CD14-positive monocyte (primary cell): ENCODE measurements around the gene EDIL3. TPM values are rescaled to one million over a fixed set of nuclear protein-coding genes. Genes with fewer than 3 reads are reported as not detected.

Source experiments
- DNase-seq, 3 donors: peaks; one replicate each; pipeline ENCODE4 v3.0.0-alpha.2; 2011 to 2022
- H2AFZ ChIP-seq: 2 replicates; pipeline ENCODE4 v1.6.0; 2012; ENCODE audit warnings: mild to moderate bottlenecking, low read depth, low read length, inconsistent platforms; ENCODE audit not compliant: insufficient read depth, poor library complexity, severe bottlenecking
- H3K27ac ChIP-seq, 2 donors: 1 replicate in 1 of 2; 2 replicates in 1 of 2; pipeline ENCODE4 v1.5.1; 2012 to 2013; ENCODE audit warnings: low read length in 2 of 2, control low read depth in 1 of 2, inconsistent platforms in 1 of 2, low read depth in 1 of 2, mild to moderate bottlenecking in 1 of 2
- H3K27me3 ChIP-seq, 2 donors: one replicate each; pipeline versions ENCODE4 v1.6.0 to v1.6.1; 2011 to 2013; ENCODE audit warnings: low read length in 2 of 2; ENCODE audit not compliant: control insufficient read depth in 2 of 2, insufficient read depth in 2 of 2
- H3K36me3 ChIP-seq, 2 donors: replicated peaks in 1 of 2; 1 replicate in 1 of 2; 2 replicates in 1 of 2; pipeline versions ENCODE4 v1.5.1 to v1.6.1; 2012 to 2013; ENCODE audit warnings: low read length in 2 of 2, control low read depth in 1 of 2, inconsistent platforms in 1 of 2, mild to moderate bottlenecking in 1 of 2; ENCODE audit not compliant: insufficient read depth in 2 of 2, control insufficient read depth in 1 of 2
- H3K4me1 ChIP-seq, 2 donors: 1 replicate in 1 of 2; 2 replicates in 1 of 2; pipeline versions ENCODE4 v1.5.1 to v1.6.1; 2012 to 2013; ENCODE audit warnings: low read length in 2 of 2, control low read depth in 1 of 2, inconsistent platforms in 1 of 2, mild to moderate bottlenecking in 1 of 2, moderate library complexity in 1 of 2; ENCODE audit not compliant: insufficient read depth in 2 of 2, control insufficient read depth in 1 of 2
- H3K4me2 ChIP-seq: replicated peaks from 2 replicates; pipeline ENCODE3; 2012; ENCODE audit warnings: low read length, moderate library complexity, mild to moderate bottlenecking; ENCODE audit not compliant: poor library complexity, severe bottlenecking; ENCODE audit errors: extremely low read depth
- H3K4me3 ChIP-seq, 3 experiments: fragments of 200-600 bp in 1 of 3; sonication (generic) in 1 of 3; replicated peaks in 1 of 3; 1 replicate in 2 of 3; 2 replicates in 1 of 3; pipeline ENCODE4 v1.5.1; 2011 to 2013; ENCODE audit warnings: low read length in 3 of 3, mild to moderate bottlenecking in 3 of 3, control low read depth in 2 of 3, low read depth in 2 of 3, inconsistent platforms in 1 of 3, moderate library complexity in 1 of 3
- H3K79me2 ChIP-seq: 2 replicates; pipeline ENCODE4 v1.6.0; 2012; ENCODE audit warnings: mild to moderate bottlenecking, control low read depth, inconsistent platforms, low read length, moderate library complexity; ENCODE audit not compliant: insufficient read depth
- H3K9ac ChIP-seq: 2 replicates; pipeline ENCODE4 v1.6.0; 2017; ENCODE audit warnings: low read length, mild to moderate bottlenecking; ENCODE audit not compliant: insufficient read depth, poor library complexity, severe bottlenecking
- H3K9me3 ChIP-seq, 2 donors: replicated peaks in 1 of 2; 1 replicate in 1 of 2; 2 replicates in 1 of 2; pipeline versions ENCODE4 v1.5.1 to v1.6.1; 2012 to 2013; ENCODE audit warnings: low read length in 2 of 2, control low read depth in 1 of 2; ENCODE audit not compliant: control insufficient read depth in 1 of 2, insufficient read depth in 1 of 2
- H4K20me1 ChIP-seq: 2 replicates; pipeline ENCODE4 v1.6.0; 2012; ENCODE audit warnings: mild to moderate bottlenecking, low read length, control low read depth, moderate library complexity; ENCODE audit not compliant: insufficient read depth
- H3K27ac Mint-ChIP-seq, 7 donors: one replicate each; pipeline ENCODE4 v1.8.0; 2020; ENCODE audit warnings: mild to moderate bottlenecking in 7 of 7, mixed read lengths in 7 of 7, moderate library complexity in 6 of 7, inconsistent platforms in 2 of 7
- H3K27me3 Mint-ChIP-seq, 3 donors: one replicate each; pipeline ENCODE4 v1.8.0; 2021 to 2022; ENCODE audit warnings: low read depth in 3 of 3, mild to moderate bottlenecking in 3 of 3, mixed read lengths in 3 of 3, moderate library complexity in 3 of 3, inconsistent platforms in 1 of 3
- H3K36me3 Mint-ChIP-seq, 2 donors: one replicate each; pipeline ENCODE4 v1.8.0; 2020; ENCODE audit warnings: mixed read lengths in 2 of 2, inconsistent platforms in 1 of 2, mild to moderate bottlenecking in 1 of 2
- H3K4me1 Mint-ChIP-seq: one replicate; pipeline ENCODE4 v1.8.0; 2020; ENCODE audit warnings: mild to moderate bottlenecking, mixed read lengths
- H3K4me3 Mint-ChIP-seq, 2 donors: one replicate each; pipeline ENCODE4 v1.8.0; 2020; ENCODE audit warnings: mild to moderate bottlenecking in 2 of 2, mixed read lengths in 2 of 2, moderate library complexity in 1 of 2
- H3K9me3 Mint-ChIP-seq, 7 donors: one replicate each; pipeline ENCODE4 v1.8.0; 2020 to 2022; ENCODE audit warnings: mixed read lengths in 7 of 7, mild to moderate bottlenecking in 6 of 7, moderate library complexity in 6 of 7, inconsistent platforms in 2 of 7
- WGBS: methylation state at CpG from one replicate; pipeline ENCODE4 v1.1.5; 2013; ENCODE audit warnings: missing lambda C conversion rate; ENCODE audit not compliant: insufficient coverage; 5-methylcytosine and 5-hydroxymethylcytosine counted together
- intact Hi-C, 2 donors: fragments of 100-400 bp; cut with micrococcal nuclease; formaldehyde crosslinking; loops; one replicate each; pipeline versions ENCODE4 v1.15.0 to v1.15.1; 2023
- polyA plus RNA-seq, 3 donors: library from polyadenylated mRNA; depleted of rRNA in 1 of 3; unstranded in 2 of 3; stranded (reverse) in 1 of 3; fragments of 300-500 nt in 2 of 3; fragments of >200 nt in 1 of 3; fragmentation: Illumina TruSeq in 2 of 3; gene quantifications; 1 replicate in 2 of 3; 2 replicates in 1 of 3; pipeline ENCODE4 v1.2.3, GENCODE V29; 2012 to 2021
- TF ChIP-seq, protein P1 (sequence below): fragments of 200-600 bp; IDR thresholded peaks from one replicate; pipeline ENCODE4 v1.8.0; 2022; ENCODE audit warnings: antibody characterized with exemption, mild to moderate bottlenecking

EDIL3 gene
- polyA plus RNA-seq, 3 donors, result 0.09 TPM; not detected in 2

DNA sequence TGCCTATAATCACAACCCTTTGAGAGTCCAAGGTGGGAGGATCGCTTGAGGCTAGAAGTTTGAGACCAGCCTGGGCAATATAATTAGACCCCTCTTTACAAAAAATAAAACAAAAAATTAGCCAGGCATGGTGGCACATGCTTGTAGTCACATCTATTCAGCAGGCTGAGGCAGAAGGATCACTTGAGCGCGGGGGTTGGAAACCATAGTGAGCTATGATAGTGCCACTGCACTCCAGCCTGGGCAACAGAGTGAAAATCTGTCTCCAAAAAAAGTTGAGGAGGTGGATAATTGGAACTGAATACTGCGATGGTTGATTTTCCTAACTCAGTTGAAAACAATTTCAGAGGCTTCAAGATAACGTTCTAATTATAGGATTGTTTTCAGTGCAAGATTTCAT lies 52.6 kb downstream of the EDIL3 start:
- Histone ChIP-seq H3K27me3 (no peaks in the 10 kb centered on the region), H3K4me2 (no peak overlapping the region), H4K20me1 (no peaks in the 10 kb centered on the region), H3K9me3 (no peaks in the 10 kb centered on the region), H3K27ac (no peak overlapping the region), H2AFZ (no peak overlapping the region), H3K4me1 (no peaks in the 10 kb centered on the region), H3K4me3 (no peak overlapping the region), H3K9ac (no peak overlapping the region), H3K79me2 (no peaks in the 10 kb centered on the region), H3K36me3 (no peaks in the 10 kb centered on the region)
- H3K9me3 Mint-ChIP-seq, result peaks cover 0 to 5% (median 3%) of the 10 kb centered on the region in 7 donors
- no peak for DNase-seq
- H3K27ac Mint-ChIP-seq, result no peak overlapping the region
- no peaks in the 10 kb centered on the region for H3K4me1 Mint-ChIP-seq
- TF ChIP-seq, protein P1, sequence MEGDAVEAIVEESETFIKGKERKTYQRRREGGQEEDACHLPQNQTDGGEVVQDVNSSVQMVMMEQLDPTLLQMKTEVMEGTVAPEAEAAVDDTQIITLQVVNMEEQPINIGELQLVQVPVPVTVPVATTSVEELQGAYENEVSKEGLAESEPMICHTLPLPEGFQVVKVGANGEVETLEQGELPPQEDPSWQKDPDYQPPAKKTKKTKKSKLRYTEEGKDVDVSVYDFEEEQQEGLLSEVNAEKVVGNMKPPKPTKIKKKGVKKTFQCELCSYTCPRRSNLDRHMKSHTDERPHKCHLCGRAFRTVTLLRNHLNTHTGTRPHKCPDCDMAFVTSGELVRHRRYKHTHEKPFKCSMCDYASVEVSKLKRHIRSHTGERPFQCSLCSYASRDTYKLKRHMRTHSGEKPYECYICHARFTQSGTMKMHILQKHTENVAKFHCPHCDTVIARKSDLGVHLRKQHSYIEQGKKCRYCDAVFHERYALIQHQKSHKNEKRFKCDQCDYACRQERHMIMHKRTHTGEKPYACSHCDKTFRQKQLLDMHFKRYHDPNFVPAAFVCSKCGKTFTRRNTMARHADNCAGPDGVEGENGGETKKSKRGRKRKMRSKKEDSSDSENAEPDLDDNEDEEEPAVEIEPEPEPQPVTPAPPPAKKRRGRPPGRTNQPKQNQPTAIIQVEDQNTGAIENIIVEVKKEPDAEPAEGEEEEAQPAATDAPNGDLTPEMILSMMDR, result no peak
- no peaks in the 10 kb centered on the region for H3K36me3 Mint-ChIP-seq
- no peak overlapping the region for H3K4me3 Mint-ChIP-seq
- 95% methylated on average over 2 of the region's 5 CpGs for WGBS
- intact Hi-C loops, result no loop called here
- peaks cover 0 to 4% (median 2%) of the 10 kb centered on the region in 3 donors for H3K27me3 Mint-ChIP-seq

DNA sequence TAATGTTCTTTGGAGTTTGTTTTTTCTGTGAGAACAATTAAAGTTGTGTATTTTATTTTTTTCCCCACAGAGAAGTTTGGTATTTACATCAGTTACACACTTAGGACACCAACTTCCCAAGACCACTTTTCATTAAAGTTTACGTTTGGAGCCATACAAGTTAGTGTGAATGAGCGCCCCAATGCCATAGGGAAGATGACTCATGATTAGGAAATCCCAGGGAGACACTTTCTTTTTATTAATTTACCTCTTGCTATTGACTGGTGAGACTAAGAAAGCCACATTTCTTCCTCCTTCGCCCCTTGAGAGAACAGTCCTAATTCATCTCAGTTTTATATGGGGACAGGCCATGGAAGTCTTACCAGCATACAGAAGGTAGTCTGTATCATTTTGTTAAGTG lies 57.1 kb downstream of the EDIL3 start:
- no peaks in the 10 kb centered on the region for H3K4me1 ChIP-seq
- H3K4me3 ChIP-seq, result no peak overlapping the region
- no peaks in the 10 kb centered on the region for H3K36me3 ChIP-seq
- H3K4me3 Mint-ChIP-seq, result no peak overlapping the region
- H3K4me2 ChIP-seq, result no peak overlapping the region
- H2AFZ ChIP-seq, result no peak overlapping the region
- TF ChIP-seq, protein P1, result no peak
- H3K9ac ChIP-seq, result no peak overlapping the region
- H3K79me2 ChIP-seq, result no peaks in the 10 kb centered on the region
- DNase-seq, result no peak
- H3K27me3 ChIP-seq, result no peaks in the 10 kb centered on the region
- H3K4me1 Mint-ChIP-seq, result no peaks in the 10 kb centered on the region
- no peaks in the 10 kb centered on the region for H3K9me3 ChIP-seq
- H3K27me3 Mint-ChIP-seq, result peaks cover 0 to 6% (median 0%) of the 10 kb centered on the region in 3 donors
- WGBS, result 100% methylated on average over 1 of the region's 3 CpGs
- H3K27ac Mint-ChIP-seq, result no peak overlapping the region
- no peaks in the 10 kb centered on the region for H3K36me3 Mint-ChIP-seq
- H3K9me3 Mint-ChIP-seq, result peaks cover 0 to 8% (median 2%) of the 10 kb centered on the region in 7 donors
- H4K20me1 ChIP-seq, result no peaks in the 10 kb centered on the region
- intact Hi-C loops, result no loop called here
- no peak overlapping the region for H3K27ac ChIP-seq
